ENCODE measurements around the gene FOXP1.

The FOXP1 gene

GRCh38 chr3:71012971-71013370 is 570.6 kb downstream of the FOXP1 start:
- TF ChIP-seq CTCF (IDR thresholded peaks at IDR 0.05; ENCODE audit: low read depth, low read length): no peak
- H3K4me3 ChIP-seq (ENCODE audit: low read depth, low read length): no peak overlapping the region
- in situ Hi-C loops (cut with HindIII; ENCODE audit: low sequenced_read_pairs): no loop called here
- no peak for DNase-seq (ENCODE audit: low read depth, low spot score)

DNA sequence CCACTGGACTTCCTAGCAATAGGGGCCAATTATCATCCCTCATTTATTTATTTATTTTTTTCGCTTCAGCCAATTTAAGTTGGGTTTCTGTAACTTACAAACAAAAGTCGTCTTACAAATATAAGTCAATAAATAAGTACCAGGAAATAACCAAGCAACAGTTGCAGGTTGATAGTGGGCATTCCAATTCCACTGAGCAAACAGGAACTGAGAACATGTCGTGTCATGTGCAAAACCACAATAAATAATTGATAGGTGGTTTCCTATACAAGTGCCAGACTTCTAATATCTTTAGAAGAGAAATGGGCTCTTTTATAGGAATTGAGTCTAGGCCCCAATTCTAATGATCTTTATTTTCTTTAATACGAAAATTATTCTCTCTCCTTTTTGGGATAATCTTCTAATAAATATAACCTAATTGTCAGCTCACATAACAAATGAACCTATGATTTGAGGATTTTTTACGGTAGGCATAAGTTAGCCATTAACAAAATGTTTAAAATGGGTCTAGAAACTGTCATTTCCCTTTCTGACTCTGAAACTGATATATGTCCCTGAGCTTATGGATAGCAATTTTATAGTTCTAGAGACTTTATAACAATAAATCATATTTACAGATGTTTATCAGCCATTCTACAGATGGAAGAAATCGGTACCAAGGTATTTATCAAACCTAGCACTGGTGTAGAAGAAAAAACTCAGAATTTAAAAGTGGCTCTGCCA is 571.8 kb downstream of the FOXP1 start:
- no peak overlapping the region for H3K4me3 ChIP-seq (ENCODE audit: low read depth, low read length)
- peak; percentile 26 for DNase-seq (ENCODE audit: low read depth, low spot score)
- TF ChIP-seq CTCF (IDR thresholded peaks at IDR 0.05; ENCODE audit: low read depth, low read length): no peak
- in situ Hi-C loops (cut with HindIII; ENCODE audit: low sequenced_read_pairs): no loop called here

- no peak overlapping the region for H3K4me3 ChIP-seq (ENCODE audit: low read depth, low read length)
- TF ChIP-seq CTCF (IDR thresholded peaks at IDR 0.05; ENCODE audit: low read depth, low read length): no peak
- peak; percentile 22 for DNase-seq (ENCODE audit: low read depth, low spot score)
- in situ Hi-C loops (cut with HindIII; ENCODE audit: low sequenced_read_pairs): no loop called here
These were observed 572.6 kb downstream of the FOXP1 start for GRCh38 chr3:71010726-71011455.

DNA sequence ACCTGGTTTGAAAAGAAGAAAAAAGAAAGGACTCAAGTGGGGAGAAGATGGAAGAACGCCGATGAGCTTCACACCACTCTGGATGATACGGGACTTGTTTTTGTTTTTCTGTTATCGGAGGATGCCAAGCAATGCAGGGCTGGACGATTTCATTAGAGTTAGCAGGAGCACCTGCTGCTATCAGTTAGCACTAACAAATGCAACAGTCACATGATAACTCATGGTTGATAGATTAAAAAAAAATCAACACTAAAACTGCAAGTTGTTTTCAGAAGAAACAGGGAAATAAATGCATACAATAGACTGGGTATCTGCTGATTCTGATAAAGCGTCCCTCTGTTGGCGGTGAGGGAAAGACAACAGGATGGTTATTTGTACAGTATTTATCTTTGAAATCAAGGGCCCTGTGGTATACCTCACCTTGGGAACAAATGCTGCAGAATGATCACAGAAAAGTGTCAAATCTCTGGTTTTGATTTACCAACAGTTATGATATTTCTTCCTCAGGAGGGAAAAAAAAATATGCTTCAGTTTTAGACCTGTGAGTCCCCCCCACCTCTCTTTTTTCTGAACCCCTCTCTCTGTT is 575.1 kb downstream of the FOXP1 start:
- TF ChIP-seq CTCF (IDR thresholded peaks at IDR 0.05; ENCODE audit: low read depth, low read length): no peak
- no peak for DNase-seq (ENCODE audit: low read depth, low spot score)
- no peak overlapping the region for H3K4me3 ChIP-seq (ENCODE audit: low read depth, low read length)
- in situ Hi-C loops (cut with HindIII; ENCODE audit: low sequenced_read_pairs): no loop called here

DNA sequence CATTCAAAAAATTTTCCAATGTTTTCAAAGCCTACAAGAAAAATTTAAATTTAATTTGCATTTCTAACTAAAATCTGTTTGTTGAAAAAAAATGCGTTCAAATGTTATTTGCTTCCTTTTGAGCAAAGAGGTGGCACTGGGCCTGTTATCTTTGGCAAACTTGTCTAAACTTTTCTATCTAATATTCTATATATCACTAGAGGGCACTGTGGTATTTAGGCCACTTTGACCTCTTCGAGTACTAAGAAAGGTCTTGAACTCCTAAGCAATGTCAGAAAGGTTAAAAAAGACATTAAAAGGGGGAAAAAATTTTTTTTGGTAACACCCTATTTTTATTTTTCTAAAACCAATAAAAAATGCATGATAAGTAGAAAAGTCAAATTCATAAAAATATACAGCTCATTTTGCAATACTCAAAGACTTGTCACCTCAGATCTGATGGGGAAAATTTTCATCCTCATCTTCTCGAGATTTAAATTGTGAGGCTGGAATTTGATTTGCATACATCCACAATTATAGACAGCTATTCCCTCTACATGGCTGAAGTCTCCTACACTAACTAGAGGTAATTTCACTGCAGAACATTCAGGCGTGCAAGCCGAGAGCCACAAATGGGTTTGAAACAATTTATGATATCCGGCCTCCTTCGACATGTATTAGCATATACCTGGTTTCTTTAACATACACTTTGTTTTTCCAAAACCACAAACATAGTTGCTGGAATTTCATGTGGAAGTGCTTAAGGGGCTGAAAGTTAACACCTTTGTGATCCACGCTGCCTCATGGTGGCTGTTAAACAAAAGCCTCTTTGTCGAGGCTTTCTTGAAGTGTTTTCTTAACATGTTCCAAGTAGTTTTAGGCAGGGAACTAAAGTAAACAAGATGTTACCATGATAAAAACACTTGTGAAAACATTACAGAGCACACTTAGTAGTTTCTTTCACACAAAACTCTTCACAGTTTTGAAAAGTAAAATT is 576.4 kb downstream of the FOXP1 start:
- no peak overlapping the region for H3K4me3 ChIP-seq (ENCODE audit: low read depth, low read length)
- no peak for DNase-seq (ENCODE audit: low read depth, low spot score)
- in situ Hi-C loops (cut with HindIII; ENCODE audit: low sequenced_read_pairs): no loop called here
- TF ChIP-seq CTCF (IDR thresholded peaks at IDR 0.05; ENCODE audit: low read depth, low read length): no peak

All from astrocyte of the spinal cord (primary cell).